Caco-2 (cell line): ENCODE results near the gene CYP46A1. TPM values are rescaled to one million over a fixed set of nuclear protein-coding genes. Genes with fewer than 3 reads are reported as not detected.

Experiments used
- BruUV-seq: library from RNA; stranded (reverse); fragments of 400-500 nt; replicated peaks from 2 replicates; lab custom pipeline; 2021; lab: Mats Ljungman, UMichigan
- CTCF ChIA-PET: fragments of 300-600 bp; sonication (Branson Sonifier 250); formaldehyde crosslinking; loops from one replicate; lab custom pipeline; 2022; ENCODE audit warnings: antibody characterized with exemption; lab: Charles Lee
- POLR2A ChIA-PET: fragments of 300-600 bp; sonication (Branson Sonifier 250); formaldehyde crosslinking; loops from one replicate; lab custom pipeline; 2022; ENCODE audit warnings: antibody characterized with exemption; lab: Charles Lee
- DNase-seq, 2 experiments: peaks; one replicate each; pipeline versions ENCODE4 v3.0.0 to v3.0.0-alpha.2; 2020 to 2022
- H3K27me3 ChIP-seq: replicated peaks from 2 replicates; pipeline ENCODE4 v1.6.0; 2011; ENCODE audit warnings: low read length; ENCODE audit not compliant: control insufficient read depth, insufficient read depth
- H3K36me3 ChIP-seq: 2 replicates; pipeline ENCODE4 v1.5.1; 2011; ENCODE audit warnings: low read length; ENCODE audit not compliant: control insufficient read depth, insufficient read depth
- H3K4me1 ChIP-seq: fragments of 250-450 bp; sonication (Bioruptor Pico); 2 replicates; pipeline ENCODE4 v1.5.1; 2020; ENCODE audit warnings: mild to moderate bottlenecking
- H3K4me3 ChIP-seq: 2 replicates; pipeline ENCODE4 v1.5.1; 2011; ENCODE audit warnings: low read depth, mild to moderate bottlenecking, control low read depth, low read length
- H3K9me3 ChIP-seq: fragments of 250-450 bp; sonication (Bioruptor Pico); 2 replicates; pipeline ENCODE4 v1.5.1; 2020; ENCODE audit warnings: mild to moderate bottlenecking, moderate library complexity
- H3K27ac Mint-ChIP-seq: one replicate; pipeline ENCODE4 v1.8.0; 2022; ENCODE audit warnings: mixed read lengths; ENCODE audit not compliant: unreplicated experiment
- H3K27me3 Mint-ChIP-seq: one replicate; pipeline ENCODE4 v1.8.0; 2022; ENCODE audit warnings: mixed read lengths; ENCODE audit not compliant: insufficient read depth, unreplicated experiment
- H3K36me3 Mint-ChIP-seq: one replicate; pipeline ENCODE4 v1.8.0; 2022; ENCODE audit warnings: mild to moderate bottlenecking, mixed read lengths; ENCODE audit not compliant: insufficient read depth, unreplicated experiment
- H3K4me1 Mint-ChIP-seq: one replicate; pipeline ENCODE4 v1.8.0; 2022; ENCODE audit warnings: low read depth, mixed read lengths; ENCODE audit not compliant: unreplicated experiment
- H3K4me3 Mint-ChIP-seq: one replicate; pipeline ENCODE4 v1.8.0; 2022; ENCODE audit warnings: mild to moderate bottlenecking, moderate library complexity, mixed read lengths; ENCODE audit not compliant: unreplicated experiment
- H3K9me3 Mint-ChIP-seq: one replicate; pipeline ENCODE4 v1.8.0; 2022; ENCODE audit warnings: mixed read lengths; ENCODE audit not compliant: unreplicated experiment
- intact Hi-C: fragments of 100-400 bp; cut with micrococcal nuclease; formaldehyde crosslinking; loops from one replicate; pipeline ENCODE4 v1.10.0; 2022; ENCODE audit not compliant: unreplicated experiment
- total RNA-seq: library from RNA; stranded (reverse); gene quantifications from 2 replicates; pipeline ENCODE4 v1.2.3, GENCODE V29; 2022
- TF ChIP-seq, protein P1 (sequence below), 2 experiments: fragments of 200-600 bp in 1 of 2; IDR thresholded peaks; 1 replicate in 1 of 2; 2 replicates in 1 of 2; pipeline versions ENCODE4 v1.5.1 to v1.8.0; 2011 to 2022; ENCODE audit warnings: antibody characterized with exemption in 1 of 2, control low read depth in 1 of 2, inconsistent platforms in 1 of 2, low read depth in 1 of 2, low read length in 1 of 2, mild to moderate bottlenecking in 1 of 2, moderate library complexity in 1 of 2; ENCODE audit not compliant: insufficient read depth in 1 of 2, severe bottlenecking in 1 of 2, unreplicated experiment in 1 of 2

The CYP46A1 gene
- total RNA-seq, 1 experiment from 2014 or later: 0.09 TPM

DNA sequence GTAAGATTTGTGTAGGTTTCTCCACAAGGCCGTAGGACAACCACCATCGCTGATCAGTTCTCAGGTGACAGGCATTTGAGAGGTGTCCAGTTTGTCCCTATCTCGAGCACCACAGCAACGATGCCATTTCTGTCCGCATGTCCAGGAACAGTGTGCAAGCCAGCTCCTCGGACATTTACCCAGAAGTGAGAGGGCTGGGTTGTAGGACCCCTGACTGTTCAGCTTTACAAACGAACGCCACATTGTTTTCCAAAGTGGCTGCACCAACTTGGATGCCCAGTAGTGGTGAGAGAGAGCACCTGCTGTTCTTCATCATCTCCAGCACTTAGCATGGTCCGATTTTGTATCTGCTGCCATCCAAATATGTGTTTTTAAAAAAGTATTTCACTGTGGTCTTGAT lies 38.6 kb downstream of the CYP46A1 start:
- BruUV-seq: no TSS peak
- ChIA-PET POLR2A (no interaction called here), CTCF (no interaction called here)
- intact Hi-C loops: no loop called here
- Mint-ChIP-seq H3K36me3 (no peaks in the 10 kb centered on the region), H3K9me3 (no peaks in the 10 kb centered on the region), H3K27me3 (peaks cover 3% of the 10 kb centered on the region), H3K4me1 (no peaks in the 10 kb centered on the region), H3K4me3 (no peak overlapping the region), H3K27ac (no peak overlapping the region)
- TF ChIP-seq, protein P1, sequence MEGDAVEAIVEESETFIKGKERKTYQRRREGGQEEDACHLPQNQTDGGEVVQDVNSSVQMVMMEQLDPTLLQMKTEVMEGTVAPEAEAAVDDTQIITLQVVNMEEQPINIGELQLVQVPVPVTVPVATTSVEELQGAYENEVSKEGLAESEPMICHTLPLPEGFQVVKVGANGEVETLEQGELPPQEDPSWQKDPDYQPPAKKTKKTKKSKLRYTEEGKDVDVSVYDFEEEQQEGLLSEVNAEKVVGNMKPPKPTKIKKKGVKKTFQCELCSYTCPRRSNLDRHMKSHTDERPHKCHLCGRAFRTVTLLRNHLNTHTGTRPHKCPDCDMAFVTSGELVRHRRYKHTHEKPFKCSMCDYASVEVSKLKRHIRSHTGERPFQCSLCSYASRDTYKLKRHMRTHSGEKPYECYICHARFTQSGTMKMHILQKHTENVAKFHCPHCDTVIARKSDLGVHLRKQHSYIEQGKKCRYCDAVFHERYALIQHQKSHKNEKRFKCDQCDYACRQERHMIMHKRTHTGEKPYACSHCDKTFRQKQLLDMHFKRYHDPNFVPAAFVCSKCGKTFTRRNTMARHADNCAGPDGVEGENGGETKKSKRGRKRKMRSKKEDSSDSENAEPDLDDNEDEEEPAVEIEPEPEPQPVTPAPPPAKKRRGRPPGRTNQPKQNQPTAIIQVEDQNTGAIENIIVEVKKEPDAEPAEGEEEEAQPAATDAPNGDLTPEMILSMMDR (IDR thresholded peaks at IDR 0.05; ENCODE audit: insufficient read depth in 1 of 2, low read depth in 1 of 2, low read length in 1 of 2, severe bottlenecking in 1 of 2, unreplicated experiment in 1 of 2): no peak
- Histone ChIP-seq H3K36me3 (no peaks in the 10 kb centered on the region), H3K4me3 (no peak overlapping the region), H3K27me3 (no peaks in the 10 kb centered on the region), H3K4me1 (no peaks in the 10 kb centered on the region), H3K9me3 (no peaks in the 10 kb centered on the region)
- no peak for DNase-seq

DNA sequence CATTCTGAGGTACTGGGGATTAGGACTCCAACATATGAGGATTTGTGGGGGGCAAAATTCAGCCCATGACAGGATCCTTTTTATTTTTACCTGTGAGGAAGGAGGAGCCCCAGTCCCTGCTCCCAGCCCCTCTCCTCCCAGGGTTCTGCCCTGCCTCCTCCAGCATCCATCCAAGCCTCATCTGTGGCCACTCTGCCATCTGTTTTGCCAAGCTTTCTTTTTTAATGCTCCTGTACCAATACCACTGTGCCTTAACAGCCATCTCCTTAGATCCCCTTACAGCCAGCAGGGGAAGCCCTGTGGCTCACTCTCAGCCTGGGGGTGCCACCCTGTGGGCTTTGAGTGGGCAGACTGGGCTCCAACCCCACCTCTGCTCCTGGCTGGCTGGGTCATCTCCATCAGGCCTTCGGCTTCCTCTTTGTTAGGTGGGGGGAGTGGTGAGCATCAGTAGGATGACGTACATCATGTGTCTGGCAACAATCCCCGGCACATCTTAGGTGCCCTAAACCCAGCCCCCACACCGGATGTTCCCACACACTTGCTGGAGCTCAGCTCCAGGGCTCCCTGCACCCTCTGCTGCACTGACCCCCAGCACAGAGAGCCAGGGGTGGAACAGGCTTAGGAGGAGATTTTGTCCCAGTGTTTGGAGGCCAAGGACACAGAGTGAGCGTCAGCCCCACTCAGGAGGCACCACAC lies 40.2 kb downstream of the CYP46A1 start:
- no peak overlapping the region for H3K4me3 ChIP-seq
- Mint-ChIP-seq H3K27ac (no peak overlapping the region), H3K27me3 (peaks cover 3% of the 10 kb centered on the region), H3K9me3 (no peaks in the 10 kb centered on the region), H3K4me3 (no peak overlapping the region), H3K36me3 (peaks cover 6% of the 10 kb centered on the region), H3K4me1 (no peaks in the 10 kb centered on the region)
- intact Hi-C loops: no loop called here
- no peaks in the 10 kb centered on the region for H3K36me3 ChIP-seq
- BruUV-seq: no TSS peak
- CTCF ChIA-PET: no interaction called here
- H3K27me3 ChIP-seq: no peaks in the 10 kb centered on the region
- no peaks in the 10 kb centered on the region for H3K4me1 ChIP-seq
- TF ChIP-seq, protein P1 (IDR thresholded peaks at IDR 0.05; ENCODE audit: insufficient read depth in 1 of 2, low read depth in 1 of 2, low read length in 1 of 2, severe bottlenecking in 1 of 2, unreplicated experiment in 1 of 2): no peak
- H3K9me3 ChIP-seq: no peaks in the 10 kb centered on the region
- POLR2A ChIA-PET: no interaction called here
- DNase-seq: no peak

DNA sequence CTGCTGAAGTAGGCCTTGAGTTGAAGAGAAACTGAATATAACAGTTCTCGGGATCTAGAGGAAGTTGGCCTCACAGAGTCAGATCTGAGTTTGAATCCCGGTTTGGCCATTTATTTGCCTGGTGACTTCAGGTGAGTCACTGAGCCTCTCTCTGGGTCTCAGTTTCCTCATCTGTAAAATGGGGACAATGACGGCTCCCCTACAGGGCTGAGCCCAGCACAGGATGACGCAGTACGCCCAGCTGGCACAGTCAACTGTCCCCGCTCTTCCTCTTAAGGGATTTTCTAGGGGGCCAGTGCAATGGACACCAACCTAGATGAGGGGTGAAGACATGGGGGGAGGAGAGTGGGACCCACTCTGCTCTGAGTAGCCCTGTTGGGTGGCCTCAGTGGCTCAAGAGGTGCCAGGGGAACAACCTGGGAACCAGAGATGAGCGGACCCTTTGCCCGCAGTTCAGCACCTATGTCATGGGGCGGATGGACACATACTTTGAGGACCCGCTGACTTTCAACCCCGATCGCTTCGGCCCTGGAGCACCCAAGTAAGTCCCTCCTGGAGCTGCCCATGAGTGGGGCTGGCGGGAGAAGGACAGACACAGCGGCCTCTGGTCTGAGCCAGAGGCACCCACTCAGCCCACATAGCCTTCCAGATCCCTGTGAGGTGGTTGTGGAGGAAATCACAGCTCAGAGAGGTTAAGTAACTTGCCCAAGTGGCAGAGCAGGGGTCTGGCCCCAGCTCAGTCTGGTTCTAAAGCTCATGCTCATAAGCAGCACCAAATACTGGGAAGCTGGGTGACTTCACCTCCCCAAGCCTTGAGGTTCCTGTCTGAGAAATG lies 41.1 kb downstream of the CYP46A1 start:
- Histone ChIP-seq H3K9me3 (no peaks in the 10 kb centered on the region), H3K36me3 (no peaks in the 10 kb centered on the region), H3K4me1 (no peaks in the 10 kb centered on the region), H3K27me3 (no peaks in the 10 kb centered on the region), H3K4me3 (no peak overlapping the region)
- no TSS peak for BruUV-seq
- Mint-ChIP-seq H3K27me3 (peaks cover 3% of the 10 kb centered on the region), H3K4me3 (no peak overlapping the region), H3K9me3 (no peaks in the 10 kb centered on the region), H3K27ac (no peak overlapping the region), H3K36me3 (peaks cover 6% of the 10 kb centered on the region), H3K4me1 (no peaks in the 10 kb centered on the region)
- ChIA-PET CTCF (no interaction called here), POLR2A (no interaction called here)
- intact Hi-C loops: no loop called here
- TF ChIP-seq, protein P1 (IDR thresholded peaks at IDR 0.05; ENCODE audit: insufficient read depth in 1 of 2, low read depth in 1 of 2, low read length in 1 of 2, severe bottlenecking in 1 of 2, unreplicated experiment in 1 of 2): no peak
- DNase-seq: no peak
